GM13977 (cell line): Measurements from ENCODE around the gene EXD3.
A peak's percentile ranks its signal among the peaks of the same experiment; 100 is the strongest.
"Not testable (repeated sequence)": the region's sequence is repeated elsewhere in the genome, so short reads cannot be mapped to it uniquely, and the experiment has no call there.

Experiments
- DNase-seq: peaks from one replicate; pipeline ENCODE4 v3.0.0; 2012; ENCODE audit warnings: low spot score
- in situ Hi-C: fragments of 300-500 bp; cut with MboI; formaldehyde crosslinking; loops from one replicate; pipeline ENCODE4 v1.12.0; 2022; ENCODE audit warnings: low sequenced_read_pairs, low pct_unique_long_range_greater_than_20kb, mixed read lengths, inconsistent platforms; ENCODE audit not compliant: unreplicated experiment
- TF ChIP-seq, protein P1 (sequence below): IDR thresholded peaks from 2 replicates; pipeline ENCODE4 v1.5.1; 2012; ENCODE audit warnings: mild to moderate bottlenecking, control low read depth; ENCODE audit not compliant: insufficient read depth; ENCODE audit errors: extremely low read depth, missing control alignments

EXD3 gene

GRCh38 chr9:137411645-137412380 is 11.1 kb downstream of the EXD3 start:
- TF ChIP-seq, protein P1, sequence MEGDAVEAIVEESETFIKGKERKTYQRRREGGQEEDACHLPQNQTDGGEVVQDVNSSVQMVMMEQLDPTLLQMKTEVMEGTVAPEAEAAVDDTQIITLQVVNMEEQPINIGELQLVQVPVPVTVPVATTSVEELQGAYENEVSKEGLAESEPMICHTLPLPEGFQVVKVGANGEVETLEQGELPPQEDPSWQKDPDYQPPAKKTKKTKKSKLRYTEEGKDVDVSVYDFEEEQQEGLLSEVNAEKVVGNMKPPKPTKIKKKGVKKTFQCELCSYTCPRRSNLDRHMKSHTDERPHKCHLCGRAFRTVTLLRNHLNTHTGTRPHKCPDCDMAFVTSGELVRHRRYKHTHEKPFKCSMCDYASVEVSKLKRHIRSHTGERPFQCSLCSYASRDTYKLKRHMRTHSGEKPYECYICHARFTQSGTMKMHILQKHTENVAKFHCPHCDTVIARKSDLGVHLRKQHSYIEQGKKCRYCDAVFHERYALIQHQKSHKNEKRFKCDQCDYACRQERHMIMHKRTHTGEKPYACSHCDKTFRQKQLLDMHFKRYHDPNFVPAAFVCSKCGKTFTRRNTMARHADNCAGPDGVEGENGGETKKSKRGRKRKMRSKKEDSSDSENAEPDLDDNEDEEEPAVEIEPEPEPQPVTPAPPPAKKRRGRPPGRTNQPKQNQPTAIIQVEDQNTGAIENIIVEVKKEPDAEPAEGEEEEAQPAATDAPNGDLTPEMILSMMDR = no peak
- peak; percentile 87 for DNase-seq
- in situ Hi-C loops = no loop called here

- in situ Hi-C loops = no loop called here
- no peak for DNase-seq
- TF ChIP-seq, protein P1 = no peak
Measured at GRCh38 chr9:137411260-137411644, 11.7 kb downstream of the EXD3 start.

DNA sequence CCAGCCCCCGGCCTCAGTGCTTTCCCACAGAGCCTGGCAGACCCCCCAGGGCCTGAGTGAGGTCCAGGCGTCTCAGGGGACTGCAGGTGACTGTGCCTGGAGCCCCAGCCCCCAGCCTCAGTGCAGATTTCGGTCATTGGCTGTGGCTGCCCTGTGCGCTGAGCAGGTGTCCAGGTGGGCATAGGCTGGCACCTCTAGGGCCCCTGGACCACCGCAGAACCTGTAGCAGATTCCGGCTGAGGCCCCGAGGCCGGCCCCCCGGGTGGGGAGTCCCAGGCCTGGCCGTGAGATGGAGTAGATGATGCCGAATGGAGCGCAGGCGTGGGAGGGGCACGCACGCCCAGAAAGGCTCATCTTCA is 12.1 kb downstream of the EXD3 start:
- in situ Hi-C loops = no loop called here

GRCh38 chr9:137410236-137410890 is 12.6 kb downstream of the EXD3 start:
- DNase-seq, in situ Hi-C loops: not testable (repeated sequence)

More for the DNA sequence above, 12.1 kb downstream of the EXD3 start:
- DNase-seq = no peak
- TF ChIP-seq, protein P1 = no peak

DNA sequence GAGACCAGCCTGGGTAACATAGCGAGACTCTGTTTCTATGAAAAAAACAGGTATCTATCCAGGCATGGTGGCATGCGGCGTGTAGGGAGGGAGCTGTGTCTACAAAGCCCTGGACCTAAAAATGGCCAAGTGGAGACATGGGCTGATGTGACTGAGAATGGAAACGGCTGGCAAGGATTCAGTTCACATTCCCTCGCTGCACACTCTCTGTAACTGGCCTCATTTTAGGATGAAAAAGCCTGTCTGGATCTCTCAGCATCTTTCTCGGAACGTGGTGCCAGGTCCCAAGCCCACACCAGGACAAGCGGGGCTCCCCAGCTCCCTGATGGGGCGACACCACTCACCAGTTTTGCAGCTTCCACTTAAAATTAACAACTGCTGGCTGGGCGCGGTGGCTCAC is 13.4 kb downstream of the EXD3 start:
- TF ChIP-seq, protein P1 = no peak
- in situ Hi-C loops = loop anchor here (10.0 kb wide), 1 partner anchor 115 kb away; no protein-coding TSS in a partner anchor
- DNase-seq = no peak

GRCh38 chr9:137408651-137409405 is 14.1 kb downstream of the EXD3 start:
- no peak for DNase-seq
- in situ Hi-C loops = loop anchor here (10.0 kb wide), 1 partner anchor 114 kb away; no protein-coding TSS in a partner anchor
- TF ChIP-seq, protein P1 = no peak
